Stimulated activated naive CD8-positive, alpha-beta T cell treated with anti-CD3 and anti-CD28 coated beads, Interleukin-15, amount 100 ng/mL, for 72 hours (primary cell): ENCODE measurements around the gene ABCB8.

Experiments
- ATAC-seq: fragments of 150-1000 bp; cut with Tn5 transposase; 2 replicates; pipeline ENCODE4 v1.10.0; 2021; ENCODE audit warnings: mild to moderate bottlenecking, moderate library complexity
- DNase-seq, 2 donors: peaks; one replicate each; pipeline ENCODE4 v3.0.0; 2021 to 2022
- H3K27ac Mint-ChIP-seq, 2 donors: one replicate each; pipeline ENCODE4 v1.8.0; 2022; ENCODE audit warnings: mild to moderate bottlenecking in 2 of 2, mixed read lengths in 2 of 2, moderate library complexity in 2 of 2
- H3K27me3 Mint-ChIP-seq: one replicate; pipeline ENCODE4 v1.8.0; 2022; ENCODE audit warnings: mixed read lengths
- H3K4me1 Mint-ChIP-seq: one replicate; pipeline ENCODE4 v1.8.0; 2022; ENCODE audit warnings: mild to moderate bottlenecking, mixed read lengths
- H3K4me3 Mint-ChIP-seq, 2 donors: one replicate each; pipeline ENCODE4 v1.8.0; 2022; ENCODE audit warnings: mild to moderate bottlenecking in 2 of 2, mixed read lengths in 2 of 2, moderate library complexity in 1 of 2
- H3K9me3 Mint-ChIP-seq, 2 donors: one replicate each; pipeline ENCODE4 v1.8.0; 2022; ENCODE audit warnings: mixed read lengths in 2 of 2

Gene ABCB8

DNA sequence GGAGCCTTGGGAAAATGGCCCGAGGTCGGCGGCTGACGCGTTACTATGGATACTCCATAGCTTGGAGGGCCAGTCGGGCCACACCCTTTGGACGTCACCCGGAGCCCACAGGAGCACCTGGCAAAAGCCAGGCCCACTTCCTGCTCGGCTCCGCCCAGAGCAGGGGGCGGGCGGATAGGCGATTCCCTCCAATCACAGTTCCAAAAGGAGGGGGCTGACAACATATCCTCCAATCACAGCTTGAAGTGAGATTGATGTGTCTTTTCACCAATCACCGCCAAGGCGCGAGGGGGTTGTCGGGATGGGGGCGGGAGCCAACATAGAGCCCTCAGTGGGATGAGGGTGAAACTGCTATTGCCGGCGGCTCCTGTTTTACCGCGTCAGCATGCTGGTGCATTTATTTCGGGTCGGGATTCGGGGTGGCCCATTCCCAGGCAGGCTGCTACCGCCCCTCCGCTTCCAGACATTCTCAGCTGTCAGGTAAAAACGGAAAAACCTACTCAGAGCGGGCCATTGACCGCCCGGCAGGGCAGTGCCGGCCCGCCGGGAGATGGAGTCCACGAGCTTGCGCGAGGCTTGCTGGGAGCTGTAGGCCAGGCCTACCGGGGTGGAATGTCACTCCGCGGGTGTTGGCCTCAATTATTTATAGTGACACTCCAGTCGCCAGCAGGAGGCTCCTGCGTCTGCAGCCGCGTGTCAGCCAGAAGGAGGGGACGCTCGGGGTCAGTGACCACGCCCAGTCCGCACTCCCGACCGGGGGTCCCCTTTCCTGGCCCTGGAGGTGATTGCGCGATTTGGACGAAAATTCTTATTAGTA is at the start of gene ABCB8:
TSS of gene ABCB8 (plus strand) at position 320 of the 817 bp plus-strand sequence. CDS start at position 386, 66 bp downstream.
- H3K27me3 Mint-ChIP-seq, result no peaks in the 10 kb centered on the region
- ATAC-seq (peak; percentile 95), DNase-seq (peak; percentile 98 to 99)
- H3K4me1 Mint-ChIP-seq, result peaks cover 35% of the 10 kb centered on the region
- H3K9me3 Mint-ChIP-seq, result no peaks in the 10 kb centered on the region
- peak within 1 kb of the TSS; percentile 96 to 97 for H3K4me3 Mint-ChIP-seq
- peak within 1 kb of the TSS; percentile 94 to 97 for H3K27ac Mint-ChIP-seq

DNA sequence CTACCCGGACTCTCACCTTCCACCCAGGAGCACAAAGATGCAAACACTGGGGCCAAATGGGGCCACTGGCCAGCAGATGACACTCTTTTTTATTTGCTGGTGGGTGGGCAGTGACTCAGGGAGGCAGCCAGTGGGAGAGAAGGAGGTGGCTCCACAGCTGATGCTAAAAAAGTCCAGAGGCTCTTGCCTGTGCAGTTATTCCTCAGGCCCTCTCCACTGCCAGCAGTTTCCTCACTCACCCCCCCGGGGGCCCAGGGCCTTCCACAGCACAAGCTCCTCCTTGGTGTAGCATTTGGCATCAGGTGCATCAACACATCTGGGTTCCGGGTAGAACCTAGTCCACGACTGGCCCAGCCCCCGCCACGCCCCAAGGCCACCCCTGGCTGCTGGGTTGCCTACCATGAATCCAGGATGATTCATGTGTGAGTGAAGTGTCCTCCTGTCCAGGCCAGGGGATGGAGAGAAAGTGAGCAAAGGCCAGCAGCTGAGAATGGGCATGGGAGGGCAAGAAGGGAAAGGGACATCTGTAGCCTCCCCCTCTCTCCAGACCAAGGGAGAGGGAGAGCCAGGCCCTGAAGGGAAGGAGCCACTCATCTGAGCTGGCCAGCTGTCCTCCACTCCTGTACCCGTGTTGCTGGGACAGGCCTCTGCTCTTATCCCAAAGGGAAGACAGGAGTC is 48.4 kb upstream of the ABCB8 start:
- Mint-ChIP-seq H3K4me3 (peak overlapping the region in 1 of 2 donors; percentile 45), H3K27me3 (peaks cover 77% of the 10 kb centered on the region)
- no peak for ATAC-seq

DNA sequence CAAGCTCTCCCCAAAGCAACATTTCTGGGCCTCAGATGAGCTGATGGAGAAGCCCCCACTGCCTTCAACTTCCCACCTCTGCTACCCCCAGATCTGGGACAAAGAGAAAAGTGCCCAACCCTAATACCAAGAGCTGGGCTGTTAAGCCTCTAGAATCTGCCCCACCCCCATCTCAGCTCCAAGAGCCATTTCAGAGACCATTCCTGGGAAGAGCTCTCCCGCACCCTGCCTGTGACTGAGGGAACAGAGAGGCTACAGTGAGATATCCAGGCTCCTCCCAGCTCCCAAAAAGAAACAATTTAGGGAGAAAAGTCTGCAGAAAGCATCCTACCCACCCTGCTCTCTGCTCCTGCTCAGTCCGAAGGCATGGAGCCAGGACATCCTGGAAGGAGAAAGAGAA is 47.6 kb upstream of the ABCB8 start:
- Mint-ChIP-seq H3K4me1 (peaks cover 37% of the 10 kb centered on the region), H3K9me3 (no peaks in the 10 kb centered on the region), H3K4me3 (no peak overlapping the region), H3K27me3 (peaks cover 77% of the 10 kb centered on the region), H3K27ac (no peak overlapping the region)
- ATAC-seq (no peak), DNase-seq (no peak)

More for the DNA sequence above, 48.4 kb upstream of the ABCB8 start:
- no peak overlapping the region for H3K27ac Mint-ChIP-seq
- no peak for DNase-seq
- H3K4me1 Mint-ChIP-seq, result peaks cover 42% of the 10 kb centered on the region
- no peaks in the 10 kb centered on the region for H3K9me3 Mint-ChIP-seq

DNA sequence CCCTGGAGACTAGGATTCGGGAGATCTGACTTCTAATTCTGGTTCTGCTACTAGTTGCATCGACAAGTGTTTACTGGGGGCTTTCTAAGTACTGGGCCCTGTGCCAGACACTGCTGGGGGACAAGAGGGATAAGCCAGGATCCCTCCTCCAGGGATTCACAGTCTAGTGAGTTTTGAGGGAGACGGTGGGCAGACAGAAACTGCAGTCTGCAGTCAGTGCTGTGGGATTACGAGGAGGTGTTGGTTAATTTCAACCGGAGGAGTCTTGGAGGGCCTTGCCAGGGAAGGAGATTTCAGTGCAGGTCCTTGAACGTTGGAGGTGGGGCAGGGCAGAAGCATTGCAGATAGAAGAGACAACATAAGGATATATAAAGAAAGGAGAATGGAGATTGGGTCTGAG is 46.6 kb upstream of the ABCB8 start:
- Mint-ChIP-seq H3K27me3 (peaks cover 77% of the 10 kb centered on the region), H3K4me1 (peaks cover 36% of the 10 kb centered on the region), H3K4me3 (no peak overlapping the region), H3K9me3 (no peaks in the 10 kb centered on the region), H3K27ac (no peak overlapping the region)
- no peak for ATAC-seq
- no peak for DNase-seq

DNA sequence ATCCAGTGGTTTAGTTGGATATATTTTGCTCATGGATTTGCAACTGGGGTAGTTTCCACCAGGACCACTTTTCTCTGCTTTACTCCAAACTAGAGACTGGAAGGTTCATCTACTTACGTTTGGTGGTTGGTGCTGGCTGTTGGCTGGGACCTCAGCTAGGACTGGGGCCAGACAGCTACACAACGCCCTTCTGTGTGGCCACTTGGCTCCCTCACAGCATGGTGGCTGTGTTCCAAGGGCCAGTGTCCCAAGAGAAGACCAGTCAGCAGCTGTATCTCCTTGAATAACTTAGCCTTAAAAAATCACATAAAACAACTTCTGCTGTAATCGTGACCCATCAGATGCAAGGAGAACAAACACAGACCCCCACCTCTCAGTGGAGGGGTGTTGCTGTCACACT is 45.9 kb upstream of the ABCB8 start:
- Mint-ChIP-seq H3K27me3 (peaks cover 77% of the 10 kb centered on the region), H3K9me3 (no peaks in the 10 kb centered on the region), H3K4me1 (peaks cover 29% of the 10 kb centered on the region), H3K4me3 (no peak overlapping the region), H3K27ac (no peak overlapping the region)
- DNase-seq, result no peak
- no peak for ATAC-seq

DNA sequence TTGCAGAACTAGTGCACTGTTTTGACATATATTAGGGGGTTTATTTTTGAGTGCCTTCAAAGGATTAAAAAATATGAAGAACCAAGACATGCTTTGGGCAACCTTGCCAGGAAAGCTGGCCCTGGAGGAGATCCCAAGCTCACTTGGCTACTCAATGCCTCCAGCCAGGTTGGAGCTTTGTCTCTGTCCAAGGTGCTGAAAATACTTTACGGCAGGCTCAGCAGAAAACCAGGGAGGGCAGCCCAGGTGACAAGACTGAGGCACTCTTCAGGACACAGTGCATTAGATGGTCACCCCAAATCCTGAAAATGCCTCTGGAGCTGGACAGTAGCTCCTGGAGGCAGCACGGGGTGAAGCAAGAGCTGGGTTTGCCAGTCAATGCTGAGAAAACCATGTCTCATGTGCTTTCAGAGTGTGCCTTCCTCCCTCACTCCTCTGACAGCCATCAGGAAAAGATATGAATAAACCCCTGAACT is 44.3 kb upstream of the ABCB8 start:
- DNase-seq (no peak), ATAC-seq (no peak)
- H3K27ac Mint-ChIP-seq, result no peak overlapping the region
- no peaks in the 10 kb centered on the region for H3K9me3 Mint-ChIP-seq
- no peak overlapping the region for H3K4me3 Mint-ChIP-seq
- H3K4me1 Mint-ChIP-seq, result peaks cover 30% of the 10 kb centered on the region
- peaks cover 69% of the 10 kb centered on the region for H3K27me3 Mint-ChIP-seq

DNA sequence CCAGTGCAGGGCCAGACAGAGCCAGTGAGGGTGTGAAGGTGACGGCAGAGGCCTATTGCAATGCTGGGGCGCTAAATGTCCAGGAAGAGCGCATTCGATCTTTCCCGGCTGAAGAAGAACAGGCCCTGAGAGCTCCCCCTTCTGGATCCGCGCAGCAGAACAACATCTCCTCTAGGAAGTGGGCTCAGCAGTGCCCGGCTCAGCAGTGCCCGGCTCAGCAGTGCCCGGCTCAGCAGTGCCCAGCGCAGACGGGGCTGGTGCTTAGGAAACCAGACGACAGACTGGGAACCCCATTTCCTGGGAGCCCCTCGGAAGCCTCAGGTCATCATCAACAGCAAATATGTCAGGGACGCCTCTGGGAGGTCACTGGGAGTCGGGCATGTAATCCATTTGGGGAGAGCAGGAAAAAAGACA is 42.1 kb upstream of the ABCB8 start:
- H3K4me3 Mint-ChIP-seq, result no peak overlapping the region
- ATAC-seq (peak; percentile 54), DNase-seq (peak in 1 of 2 donors; percentile 52)
- H3K4me1 Mint-ChIP-seq, result peaks cover 23% of the 10 kb centered on the region
- peaks cover 13 to 17% of the 10 kb centered on the region in 2 donors for H3K9me3 Mint-ChIP-seq
- H3K27ac Mint-ChIP-seq, result no peak overlapping the region
- peaks cover 48% of the 10 kb centered on the region for H3K27me3 Mint-ChIP-seq

DNA sequence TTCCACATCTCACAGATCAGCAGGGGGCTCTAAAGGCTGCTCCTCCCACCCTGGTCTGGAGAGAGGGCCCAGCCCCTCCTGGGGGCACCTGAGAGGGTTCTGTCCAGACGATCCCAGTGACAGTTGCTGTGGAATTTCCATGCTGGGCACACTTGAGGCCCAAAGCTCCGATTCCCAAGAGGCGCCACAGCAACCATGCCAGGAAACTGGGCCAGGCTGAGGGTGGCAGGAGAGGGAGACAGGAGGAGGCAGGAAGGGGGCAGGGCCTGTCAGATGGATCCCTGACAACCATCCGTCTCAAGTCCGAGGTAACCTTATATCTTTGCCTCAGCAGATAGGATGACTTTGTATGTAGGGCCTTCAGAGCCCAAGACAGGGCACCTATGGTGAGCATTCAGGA is 41.7 kb upstream of the ABCB8 start:
- H3K27ac Mint-ChIP-seq, result no peak overlapping the region
- ATAC-seq (no peak), DNase-seq (no peak)
- peaks cover 17 to 22% of the 10 kb centered on the region in 2 donors for H3K9me3 Mint-ChIP-seq
- H3K27me3 Mint-ChIP-seq, result peaks cover 43% of the 10 kb centered on the region
- H3K4me3 Mint-ChIP-seq, result no peak overlapping the region
- peaks cover 23% of the 10 kb centered on the region for H3K4me1 Mint-ChIP-seq

DNA sequence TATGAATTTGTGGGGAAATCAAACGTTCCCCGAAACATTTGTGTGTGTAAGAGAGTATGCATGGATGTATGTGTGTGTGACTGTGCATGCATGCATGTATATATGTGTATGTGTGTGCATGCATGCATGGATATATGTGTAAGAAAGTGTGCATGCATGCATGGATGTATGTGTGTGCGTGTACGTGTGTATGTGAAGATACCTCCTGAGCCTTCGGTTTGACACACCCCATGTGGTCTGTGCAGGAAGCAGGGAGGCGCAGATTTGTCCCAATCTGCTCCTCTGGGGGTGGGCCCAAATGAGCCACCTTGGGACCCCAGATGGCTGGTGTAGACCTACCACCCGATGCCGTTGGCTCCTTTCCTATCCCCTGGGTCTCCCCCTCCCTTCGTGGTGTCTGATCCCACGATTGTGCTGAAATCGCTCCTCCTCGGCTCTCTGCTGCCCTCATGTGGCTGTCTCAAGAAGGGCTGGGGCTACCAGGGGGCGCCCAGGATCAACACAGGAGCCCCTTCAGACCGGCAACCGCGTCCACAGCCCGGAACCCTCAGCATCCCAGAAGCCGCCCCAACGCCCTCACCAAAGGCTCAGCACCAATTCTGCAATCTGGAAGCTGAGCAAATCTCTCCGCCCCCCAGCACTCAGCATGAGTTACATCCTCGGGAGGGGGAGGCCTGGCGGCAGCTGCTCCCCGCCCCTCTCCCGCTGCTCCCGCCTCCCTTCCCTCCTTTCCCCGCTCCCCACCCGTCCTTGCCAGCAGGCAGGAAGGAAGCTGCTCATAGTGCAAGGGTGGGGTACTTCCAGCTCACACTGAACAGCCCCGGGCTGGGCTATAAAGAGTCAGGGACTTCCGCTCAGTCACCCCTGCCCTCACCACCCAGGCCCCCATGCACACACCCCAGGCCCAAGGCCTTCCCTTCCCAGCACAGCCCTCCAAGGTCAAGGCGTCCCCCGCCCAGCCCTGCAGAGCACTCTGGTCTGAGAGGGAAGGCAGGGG is 39.7 kb upstream of the ABCB8 start:
- Mint-ChIP-seq H3K4me3 (peak overlapping the region; percentile 1 to 63), H3K4me1 (peaks cover 28% of the 10 kb centered on the region), H3K27me3 (peaks cover 25% of the 10 kb centered on the region), H3K9me3 (peaks cover 17 to 23% of the 10 kb centered on the region in 2 donors), H3K27ac (no peak overlapping the region)
- peak; percentile 73 for ATAC-seq
- DNase-seq, result peak; percentile 67 to 69

DNA sequence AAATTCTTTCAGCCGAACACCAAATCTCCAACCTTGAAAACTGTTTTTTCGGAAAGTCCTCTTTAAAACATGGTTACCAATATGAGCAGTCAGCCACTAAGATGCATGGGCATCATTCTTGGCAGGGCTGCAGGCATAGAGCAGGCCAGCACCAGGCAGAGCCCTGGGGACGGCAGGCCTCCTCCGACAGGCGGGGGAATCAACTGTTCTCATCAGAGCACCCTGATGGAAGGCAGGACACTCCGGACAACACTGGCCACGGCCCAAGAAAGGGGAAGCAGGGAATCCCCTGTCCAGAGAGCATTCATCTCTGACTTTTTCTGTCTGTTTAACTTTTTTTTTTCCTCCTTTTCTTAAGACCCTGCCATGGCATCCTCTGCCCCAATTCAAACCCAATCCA is 38.8 kb upstream of the ABCB8 start:
- no peak overlapping the region for H3K4me3 Mint-ChIP-seq
- DNase-seq (no peak), ATAC-seq (no peak)
- H3K27me3 Mint-ChIP-seq, result peaks cover 25% of the 10 kb centered on the region
- H3K27ac Mint-ChIP-seq, result no peak overlapping the region
- peaks cover 28% of the 10 kb centered on the region for H3K4me1 Mint-ChIP-seq
- peaks cover 17 to 23% of the 10 kb centered on the region in 2 donors for H3K9me3 Mint-ChIP-seq

DNA sequence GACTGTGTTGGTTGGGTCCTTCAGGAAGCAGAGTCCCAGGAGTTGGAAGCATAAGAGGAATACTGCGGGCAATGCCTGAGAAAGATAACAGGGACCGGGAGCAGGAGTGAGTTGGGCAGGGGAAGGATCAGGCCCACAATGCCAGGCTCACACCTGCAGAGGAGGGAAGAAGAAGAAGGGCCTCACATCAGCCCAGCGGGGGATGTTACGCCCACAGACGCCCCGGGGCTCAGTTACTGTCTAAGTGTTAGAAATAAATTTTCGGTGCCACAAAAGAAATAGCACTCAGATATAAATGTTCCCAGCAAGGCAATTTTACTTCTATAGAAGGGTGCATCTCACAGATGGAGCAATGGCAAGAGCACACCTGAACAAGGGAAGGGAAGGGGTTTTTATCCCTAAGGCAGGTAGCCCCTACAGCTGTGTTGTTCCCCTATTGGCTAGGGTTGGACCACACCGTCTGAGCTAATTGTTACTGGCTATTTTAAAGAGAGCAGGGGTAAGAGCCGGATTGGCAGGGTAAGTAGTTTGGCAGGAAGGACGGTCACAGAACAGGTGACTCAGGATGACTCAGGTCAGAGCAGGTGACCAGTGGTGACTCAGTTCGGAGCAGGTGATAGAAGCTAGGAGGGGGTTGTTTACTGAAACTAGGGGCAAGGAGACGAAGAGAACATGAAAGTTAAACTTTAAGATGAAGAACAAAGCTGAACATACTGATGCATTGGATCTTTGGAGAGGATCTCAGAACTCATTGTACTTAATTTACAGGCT is 37.6 kb upstream of the ABCB8 start, which contains the start of gene NOS3:
TSS of gene NOS3 (plus strand) at position 602 of the 771 bp plus-strand sequence. CDS start 2,787 bp downstream, outside the sequence.
- peaks cover 21% of the 10 kb centered on the region for H3K27me3 Mint-ChIP-seq
- peak within 1 kb of the TSS in 1 of 2 donors; percentile 57 for H3K27ac Mint-ChIP-seq
- H3K9me3 Mint-ChIP-seq, result peaks cover 17 to 23% of the 10 kb centered on the region in 2 donors
- no peak within 1 kb of the TSS for H3K4me3 Mint-ChIP-seq
- H3K4me1 Mint-ChIP-seq, result peaks cover 37% of the 10 kb centered on the region
- ATAC-seq, result no peak
- DNase-seq, result no peak

DNA sequence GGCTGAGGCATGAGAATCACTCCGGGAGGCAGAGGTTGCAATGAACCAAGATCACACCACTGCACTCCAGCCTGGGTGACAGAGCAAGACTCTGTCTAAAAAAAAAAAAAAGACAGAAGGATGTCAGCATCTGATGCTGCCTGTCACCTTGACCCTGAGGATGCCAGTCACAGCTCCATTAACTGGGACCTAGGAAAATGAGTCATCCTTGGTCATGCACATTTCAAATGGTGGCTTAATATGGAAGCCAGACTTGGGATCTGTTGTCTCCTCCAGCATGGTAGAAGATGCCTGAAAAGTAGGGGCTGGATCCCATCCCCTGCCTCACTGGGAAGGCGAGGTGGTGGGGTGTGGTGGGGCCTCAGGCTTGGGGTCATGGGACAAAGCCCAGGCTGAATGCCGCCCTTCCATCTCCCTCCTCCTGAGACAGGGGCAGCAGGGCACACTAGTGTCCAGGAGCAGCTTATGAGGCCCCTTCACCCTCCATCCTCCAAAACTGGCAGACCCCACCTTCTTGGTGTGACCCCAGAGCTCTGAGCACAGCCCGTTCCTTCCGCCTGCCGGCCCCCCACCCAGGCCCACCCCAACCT is 36.1 kb upstream of the ABCB8 start:
- no peak for ATAC-seq
- Mint-ChIP-seq H3K27ac (no peak overlapping the region), H3K4me3 (no peak overlapping the region), H3K27me3 (peaks cover 5% of the 10 kb centered on the region), H3K9me3 (peaks cover 17 to 23% of the 10 kb centered on the region in 2 donors), H3K4me1 (peaks cover 39% of the 10 kb centered on the region)
- no peak for DNase-seq

DNA sequence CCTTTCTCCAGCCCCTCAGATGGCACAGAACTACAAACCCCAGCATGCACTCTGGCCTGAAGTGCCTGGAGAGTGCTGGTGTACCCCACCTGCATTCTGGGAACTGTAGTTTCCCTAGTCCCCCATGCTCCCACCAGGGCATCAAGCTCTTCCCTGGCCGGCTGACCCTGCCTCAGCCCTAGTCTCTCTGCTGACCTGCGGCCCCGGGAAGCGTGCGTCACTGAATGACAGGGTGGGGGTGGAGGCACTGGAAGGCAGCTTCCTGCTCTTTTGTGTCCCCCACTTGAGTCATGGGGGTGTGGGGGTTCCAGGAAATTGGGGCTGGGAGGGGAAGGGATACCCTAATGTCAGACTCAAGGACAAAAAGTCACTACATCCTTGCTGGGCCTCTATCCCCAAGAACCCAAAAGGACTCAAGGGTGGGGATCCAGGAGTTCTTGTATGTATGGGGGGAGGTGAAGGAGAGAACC is 35.4 kb upstream of the ABCB8 start:
- DNase-seq (no peak), ATAC-seq (no peak)
- no peaks in the 10 kb centered on the region for H3K27me3 Mint-ChIP-seq
- H3K4me1 Mint-ChIP-seq, result peaks cover 46% of the 10 kb centered on the region
- H3K4me3 Mint-ChIP-seq, result no peak overlapping the region
- H3K27ac Mint-ChIP-seq, result no peak overlapping the region
- peaks cover 17 to 23% of the 10 kb centered on the region in 2 donors for H3K9me3 Mint-ChIP-seq

DNA sequence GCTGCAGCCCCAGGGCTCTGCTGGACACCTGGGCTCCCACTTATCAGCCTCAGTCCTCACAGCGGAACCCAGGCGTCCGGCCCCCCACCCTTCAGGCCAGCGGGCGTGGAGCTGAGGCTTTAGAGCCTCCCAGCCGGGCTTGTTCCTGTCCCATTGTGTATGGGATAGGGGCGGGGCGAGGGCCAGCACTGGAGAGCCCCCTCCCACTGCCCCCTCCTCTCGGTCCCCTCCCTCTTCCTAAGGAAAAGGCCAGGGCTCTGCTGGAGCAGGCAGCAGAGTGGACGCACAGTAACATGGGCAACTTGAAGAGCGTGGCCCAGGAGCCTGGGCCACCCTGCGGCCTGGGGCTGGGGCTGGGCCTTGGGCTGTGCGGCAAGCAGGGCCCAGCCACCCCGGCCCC is 34.7 kb upstream of the ABCB8 start:
- Mint-ChIP-seq H3K9me3 (peaks cover 17 to 23% of the 10 kb centered on the region in 2 donors), H3K27me3 (no peaks in the 10 kb centered on the region), H3K4me1 (peaks cover 46% of the 10 kb centered on the region), H3K4me3 (no peak overlapping the region), H3K27ac (no peak overlapping the region)
- ATAC-seq, result no peak
- no peak for DNase-seq
